Suprapubic skin (tissue), 4 donors: ENCODE results near the gene TCL1B. TPM values are rescaled to one million over a fixed set of nuclear protein-coding genes. Genes with fewer than 3 reads are reported as not detected.

Source experiments
- DNase-seq, 2 donors: peaks; one replicate each; pipeline ENCODE4 v3.0.0-alpha.2; 2019; ENCODE audit warnings: low spot score in 2 of 2
- H3K27ac ChIP-seq: fragments of 200-600 bp; sonication (generic); one replicate; pipeline ENCODE4 v1.5.1; 2019
- H3K27me3 ChIP-seq: fragments of 200-600 bp; sonication (generic); one replicate; pipeline ENCODE4 v1.5.1; 2019
- H3K36me3 ChIP-seq: fragments of 200-600 bp; sonication (generic); one replicate; pipeline ENCODE4 v1.5.1; 2019
- H3K4me1 ChIP-seq: fragments of 200-600 bp; sonication (generic); one replicate; pipeline ENCODE4 v1.5.1; 2019
- H3K4me3 ChIP-seq: fragments of 200-600 bp; sonication (generic); one replicate; pipeline ENCODE4 v1.5.1; 2019; ENCODE audit warnings: mild to moderate bottlenecking
- H3K9me3 ChIP-seq: fragments of 200-600 bp; sonication (generic); one replicate; pipeline ENCODE4 v1.5.1; 2019
- EP300 ChIP-seq: sonication (generic); formaldehyde crosslinking; IDR thresholded peaks from one replicate; pipeline ENCODE4 v1.6.1; 2017; ENCODE audit warnings: antibody characterized with exemption
- POLR2A ChIP-seq, 2 donors: fragments of 450-650 bp; IDR thresholded peaks; one replicate each; pipeline ENCODE4 v1.6.1; 2017; ENCODE audit warnings: antibody characterized with exemption in 2 of 2, mild to moderate bottlenecking in 2 of 2, moderate library complexity in 2 of 2
- POLR2AphosphoS5 ChIP-seq, 3 donors: sonication (generic); formaldehyde crosslinking; IDR thresholded peaks; one replicate each; pipeline ENCODE4 v1.6.1; 2017; ENCODE audit warnings: antibody characterized with exemption in 3 of 3
- WGBS: methylation state at CpG from one replicate; pipeline ENCODE4 v1.1.5; 2018; 5-methylcytosine and 5-hydroxymethylcytosine counted together
- total RNA-seq, 4 donors: library from RNA; depleted of rRNA; stranded (reverse); fragments of >200 nt; gene quantifications; one replicate each; pipeline ENCODE4 v1.1.0, GENCODE V29; 2016
- TF ChIP-seq, protein P1 (sequence below), 2 donors: fragments of 200-600 bp in 1 of 2; fragments of 450-650 bp in 1 of 2; sonication (generic) in 1 of 2; IDR thresholded peaks; one replicate each; pipeline ENCODE4 v1.5.1; 2016 to 2019; ENCODE audit warnings: antibody characterized with exemption in 2 of 2, mild to moderate bottlenecking in 1 of 2, moderate library complexity in 1 of 2

The TCL1B gene
- total RNA-seq, 4 donors from 2014 or later, result not detected

- TF ChIP-seq POLR2AphosphoS5 (IDR thresholded peaks at IDR 0.05) (no peak), EP300 (no peak)
- Histone ChIP-seq H3K27me3 (peaks cover 27% of the 10 kb centered on the region), H3K9me3 (no peaks in the 10 kb centered on the region), H3K27ac (no peak overlapping the region), H3K36me3 (no peaks in the 10 kb centered on the region), H3K4me1 (peaks cover 8% of the 10 kb centered on the region), H3K4me3 (no peak overlapping the region)
- no peak for DNase-seq
- 85% methylated on average over 4 of the region's 4 CpGs for WGBS
These were observed 28.8 kb upstream of the TCL1B start for GRCh38 chr14:95657454-95657853.

DNA sequence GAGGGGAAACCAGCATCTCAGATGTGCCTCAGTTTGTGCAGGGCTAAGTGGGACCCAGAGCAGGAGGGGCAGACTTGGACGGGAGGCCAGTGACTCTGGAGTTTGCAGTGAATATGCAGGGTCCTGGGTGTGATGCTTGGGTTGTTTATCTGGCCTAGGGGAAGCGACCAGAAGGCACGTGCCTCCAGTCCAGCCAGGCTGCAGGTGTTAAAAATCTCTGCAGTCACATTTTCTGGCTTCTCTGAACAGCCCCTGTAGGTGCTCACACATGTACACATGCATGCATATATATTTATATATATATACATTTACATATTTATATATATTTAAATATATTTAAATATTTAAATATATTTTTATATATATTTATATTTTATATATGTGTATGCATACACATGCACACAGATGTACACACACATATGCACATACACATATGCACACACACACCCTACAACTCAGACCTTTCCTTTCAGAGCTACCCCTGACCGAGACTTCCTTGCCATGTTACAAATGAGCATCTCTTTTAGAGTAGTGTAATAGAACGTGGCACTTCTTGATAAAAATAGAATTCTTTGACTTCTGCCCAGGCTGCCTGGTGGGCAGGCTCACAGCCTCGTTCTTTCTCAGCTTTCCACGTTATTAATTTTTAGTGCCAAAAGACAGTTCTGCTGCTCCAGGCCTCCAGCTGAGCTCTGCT lies 26.8 kb upstream of the TCL1B start:
- TF ChIP-seq EP300, result no peak
- TF ChIP-seq, protein P1, sequence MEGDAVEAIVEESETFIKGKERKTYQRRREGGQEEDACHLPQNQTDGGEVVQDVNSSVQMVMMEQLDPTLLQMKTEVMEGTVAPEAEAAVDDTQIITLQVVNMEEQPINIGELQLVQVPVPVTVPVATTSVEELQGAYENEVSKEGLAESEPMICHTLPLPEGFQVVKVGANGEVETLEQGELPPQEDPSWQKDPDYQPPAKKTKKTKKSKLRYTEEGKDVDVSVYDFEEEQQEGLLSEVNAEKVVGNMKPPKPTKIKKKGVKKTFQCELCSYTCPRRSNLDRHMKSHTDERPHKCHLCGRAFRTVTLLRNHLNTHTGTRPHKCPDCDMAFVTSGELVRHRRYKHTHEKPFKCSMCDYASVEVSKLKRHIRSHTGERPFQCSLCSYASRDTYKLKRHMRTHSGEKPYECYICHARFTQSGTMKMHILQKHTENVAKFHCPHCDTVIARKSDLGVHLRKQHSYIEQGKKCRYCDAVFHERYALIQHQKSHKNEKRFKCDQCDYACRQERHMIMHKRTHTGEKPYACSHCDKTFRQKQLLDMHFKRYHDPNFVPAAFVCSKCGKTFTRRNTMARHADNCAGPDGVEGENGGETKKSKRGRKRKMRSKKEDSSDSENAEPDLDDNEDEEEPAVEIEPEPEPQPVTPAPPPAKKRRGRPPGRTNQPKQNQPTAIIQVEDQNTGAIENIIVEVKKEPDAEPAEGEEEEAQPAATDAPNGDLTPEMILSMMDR (IDR thresholded peaks at IDR 0.05), result no peak
- no peak for TF ChIP-seq POLR2A (IDR thresholded peaks at IDR 0.05)
- no peak for TF ChIP-seq POLR2AphosphoS5 (IDR thresholded peaks at IDR 0.05)
- Histone ChIP-seq H3K4me1 (peaks cover 17% of the 10 kb centered on the region), H3K9me3 (no peaks in the 10 kb centered on the region), H3K27me3 (peaks cover 27% of the 10 kb centered on the region), H3K36me3 (no peaks in the 10 kb centered on the region), H3K4me3 (no peak overlapping the region), H3K27ac (no peak overlapping the region)
- no peak for DNase-seq
- 48% methylated on average over 7 of the region's 7 CpGs for WGBS

DNA sequence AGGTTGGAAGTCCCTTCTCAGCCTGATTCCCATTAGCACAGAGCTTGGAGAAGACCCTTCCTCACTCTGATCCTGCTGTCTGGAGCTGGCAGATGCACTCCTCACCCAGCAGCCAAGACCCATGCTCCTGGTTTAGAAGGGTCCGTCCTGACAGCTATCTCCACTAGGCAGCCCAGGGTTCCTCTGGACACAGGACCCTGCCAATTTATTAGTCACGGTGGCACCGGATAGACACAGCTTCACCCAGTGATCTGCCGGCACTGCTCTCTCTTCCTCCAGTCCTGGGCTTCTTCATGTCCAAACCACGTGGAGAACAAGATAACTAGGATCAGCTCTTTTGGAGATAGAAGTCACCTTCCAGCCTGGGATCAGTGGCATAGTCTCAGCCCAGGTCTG lies 26.2 kb upstream of the TCL1B start:
- Histone ChIP-seq H3K27me3 (peaks cover 27% of the 10 kb centered on the region), H3K36me3 (no peaks in the 10 kb centered on the region), H3K27ac (no peak overlapping the region), H3K4me1 (peaks cover 17% of the 10 kb centered on the region), H3K9me3 (no peaks in the 10 kb centered on the region), H3K4me3 (no peak overlapping the region)
- no peak for DNase-seq
- WGBS, result 80% methylated on average over 2 of the region's 5 CpGs
- TF ChIP-seq, protein P1 (IDR thresholded peaks at IDR 0.05), result no peak
- TF ChIP-seq POLR2AphosphoS5 (IDR thresholded peaks at IDR 0.05) (no peak), EP300 (no peak), POLR2A (IDR thresholded peaks at IDR 0.05) (no peak)

- Histone ChIP-seq H3K27ac (no peak overlapping the region), H3K36me3 (no peaks in the 10 kb centered on the region), H3K9me3 (no peaks in the 10 kb centered on the region), H3K4me3 (no peak overlapping the region), H3K4me1 (peaks cover 17% of the 10 kb centered on the region), H3K27me3 (peaks cover 27% of the 10 kb centered on the region)
- 44% methylated on average over 11 of the region's 13 CpGs for WGBS
- no peak for DNase-seq
- TF ChIP-seq POLR2A (IDR thresholded peaks at IDR 0.05) (no peak), POLR2AphosphoS5 (IDR thresholded peaks at IDR 0.05) (no peak), EP300 (no peak)
- TF ChIP-seq, protein P1 (IDR thresholded peaks at IDR 0.05), result no peak
These were observed 25.3 kb upstream of the TCL1B start for GRCh38 chr14:95660651-95661515.

- no peak for DNase-seq
- H3K27me3 ChIP-seq, result peaks cover 27% of the 10 kb centered on the region
- no peak overlapping the region for H3K4me3 ChIP-seq
- peaks cover 17% of the 10 kb centered on the region for H3K4me1 ChIP-seq
- TF ChIP-seq, protein P1 (IDR thresholded peaks at IDR 0.05), result no peak
- no peaks in the 10 kb centered on the region for H3K9me3 ChIP-seq
- H3K36me3 ChIP-seq, result no peaks in the 10 kb centered on the region
- WGBS, result 22% methylated on average over 4 of the region's 4 CpGs
- no peak overlapping the region for H3K27ac ChIP-seq
These were observed 23.6 kb upstream of the TCL1B start for GRCh38 chr14:95662376-95663186.
